Stimulated activated CD8-positive, alpha-beta memory T cell treated with anti-CD3 and anti-CD28 coated beads, Interleukin-15, amount 100 ng/mL, for 4 hours (primary cell): Measurements from ENCODE around the gene AKAP8L.

Source experiments
- DNase-seq, 2 donors: peaks; one replicate each; pipeline ENCODE4 v3.0.0-alpha.2; 2020; ENCODE audit warnings: low read depth in 2 of 2

The AKAP8L gene, protein sequence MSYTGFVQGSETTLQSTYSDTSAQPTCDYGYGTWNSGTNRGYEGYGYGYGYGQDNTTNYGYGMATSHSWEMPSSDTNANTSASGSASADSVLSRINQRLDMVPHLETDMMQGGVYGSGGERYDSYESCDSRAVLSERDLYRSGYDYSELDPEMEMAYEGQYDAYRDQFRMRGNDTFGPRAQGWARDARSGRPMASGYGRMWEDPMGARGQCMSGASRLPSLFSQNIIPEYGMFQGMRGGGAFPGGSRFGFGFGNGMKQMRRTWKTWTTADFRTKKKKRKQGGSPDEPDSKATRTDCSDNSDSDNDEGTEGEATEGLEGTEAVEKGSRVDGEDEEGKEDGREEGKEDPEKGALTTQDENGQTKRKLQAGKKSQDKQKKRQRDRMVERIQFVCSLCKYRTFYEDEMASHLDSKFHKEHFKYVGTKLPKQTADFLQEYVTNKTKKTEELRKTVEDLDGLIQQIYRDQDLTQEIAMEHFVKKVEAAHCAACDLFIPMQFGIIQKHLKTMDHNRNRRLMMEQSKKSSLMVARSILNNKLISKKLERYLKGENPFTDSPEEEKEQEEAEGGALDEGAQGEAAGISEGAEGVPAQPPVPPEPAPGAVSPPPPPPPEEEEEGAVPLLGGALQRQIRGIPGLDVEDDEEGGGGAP

DNA sequence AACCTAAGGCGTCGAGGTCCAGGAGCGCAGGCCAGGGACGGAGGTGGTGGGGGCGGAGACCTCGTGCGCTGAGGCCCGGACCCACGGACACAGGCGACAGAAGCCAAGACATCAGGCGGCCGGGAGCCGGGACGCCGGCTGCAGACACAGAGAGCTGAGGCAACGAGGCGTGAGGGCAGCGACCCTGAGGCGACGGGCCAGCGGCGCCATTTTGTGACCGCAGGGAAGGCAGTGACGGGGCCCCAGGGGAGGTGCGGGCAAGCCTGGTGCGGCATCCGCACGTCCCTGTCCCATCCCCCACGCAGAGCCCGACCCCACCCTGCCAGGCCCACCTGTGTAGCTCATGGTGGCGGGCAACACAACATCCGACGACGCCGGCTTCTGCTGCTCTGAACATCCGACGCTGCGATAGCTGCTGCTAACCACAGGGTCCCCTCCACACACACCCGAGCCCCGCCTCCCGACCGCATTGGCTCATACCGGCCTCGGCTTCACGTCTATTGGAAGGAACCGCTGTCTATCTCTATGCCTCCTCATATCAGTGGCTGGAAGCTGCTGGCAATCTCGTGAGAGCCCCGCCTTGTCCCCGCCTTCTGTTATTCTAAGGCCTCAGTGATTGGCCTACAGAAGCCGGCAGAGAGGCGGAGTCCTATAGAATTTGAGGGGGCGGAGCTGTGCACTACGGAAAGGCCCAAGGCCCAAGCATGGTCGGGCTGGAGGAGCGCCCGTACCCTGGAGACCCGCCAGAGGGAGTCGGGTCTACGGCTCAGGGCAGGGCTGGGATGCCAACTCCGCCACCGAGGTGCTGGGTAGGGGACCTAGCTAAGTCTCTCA lies at the start of gene AKAP8L:
Gene AKAP8L (minus strand): TSS at position 410 of the 834 bp plus-strand sequence. CDS start 65 bp downstream, at position 345.
- DNase-seq, result peak; percentile 94 to 99

DNA sequence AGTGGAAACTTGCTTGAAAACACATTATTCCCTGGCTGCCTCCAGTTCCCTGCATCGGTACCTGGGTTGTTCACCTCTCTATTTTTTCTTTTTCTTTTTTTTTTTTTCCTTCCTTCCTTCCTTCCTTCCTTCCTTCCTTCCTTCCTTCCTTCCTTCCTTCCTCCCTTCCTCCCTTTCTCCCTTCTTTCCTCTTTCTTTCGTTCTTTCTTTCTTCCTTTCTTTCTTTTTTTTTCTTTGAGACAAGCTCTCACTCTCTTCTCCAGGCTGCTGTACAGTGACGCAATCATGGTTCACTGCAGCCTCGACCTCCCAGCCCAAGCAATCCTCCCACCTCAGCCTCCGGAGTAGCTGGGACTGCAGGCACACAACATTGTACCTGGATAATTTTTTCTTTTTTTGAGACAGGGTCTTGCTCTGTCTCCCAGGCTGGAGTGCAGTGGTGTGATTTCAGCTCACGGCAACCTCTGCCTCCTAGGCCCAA lies 49.0 kb upstream of the AKAP8L start:
- DNase-seq, result no peak

GRCh38 chr19:15466851-15467733 lies 48.3 kb upstream of the AKAP8L start:
- peak in 1 of 2 donors; percentile 53 for DNase-seq

- DNase-seq, result peak; percentile 43 to 44
Measured at GRCh38 chr19:15464394-15465385, 45.9 kb upstream of the AKAP8L start, which contains the start of gene RASAL3. TSS of gene RASAL3 (minus strand) at chr19:15464544. CDS start at chr19:15464358, 186 bp downstream.

DNA sequence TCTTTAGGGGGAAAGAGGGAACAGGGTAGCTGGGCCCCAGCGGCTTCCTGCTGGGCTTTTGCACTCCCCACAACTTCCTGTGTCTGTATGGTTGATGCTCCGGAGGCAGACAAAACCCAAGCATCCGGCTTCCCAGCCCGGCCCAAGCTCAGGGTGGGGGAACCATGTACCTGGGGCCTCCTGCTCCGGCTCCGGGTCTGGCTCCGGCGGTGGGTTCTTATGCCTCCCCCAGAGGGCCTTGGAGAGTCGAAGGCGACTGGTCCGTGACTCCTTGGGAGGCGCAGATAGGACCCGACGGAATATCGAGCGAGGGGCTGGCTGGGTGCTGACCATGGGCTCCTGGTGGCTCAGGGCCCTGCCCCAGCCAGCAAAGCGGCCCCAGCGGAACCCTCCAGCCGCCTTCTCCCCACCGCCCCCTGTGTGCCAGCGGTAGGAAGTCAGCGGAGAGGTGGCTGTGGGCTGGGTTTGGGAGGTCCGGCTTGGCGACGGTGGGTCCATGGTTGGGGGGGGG lies 45.1 kb upstream of the AKAP8L start:
- peak; percentile 52 to 61 for DNase-seq

DNA sequence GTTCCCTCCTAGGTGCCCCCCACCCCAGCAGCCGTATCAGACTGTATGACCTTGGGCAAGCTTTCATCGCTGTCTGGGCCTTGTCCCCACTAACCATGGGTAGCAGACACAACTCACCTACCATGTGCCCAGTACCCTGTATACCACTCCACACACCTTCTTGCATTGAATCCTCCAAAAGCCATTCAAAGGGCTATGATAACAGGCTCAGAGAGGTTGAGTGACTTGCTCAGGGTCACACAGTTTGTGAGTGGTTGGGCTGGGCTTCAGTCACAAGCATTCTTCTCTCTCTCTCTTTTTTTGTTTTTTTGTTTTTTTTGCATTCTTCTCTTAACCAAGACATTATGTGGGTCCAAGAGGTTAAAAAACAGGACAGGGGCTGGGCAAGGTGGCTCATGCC lies 42.9 kb upstream of the AKAP8L start:
- DNase-seq, result no peak

DNA sequence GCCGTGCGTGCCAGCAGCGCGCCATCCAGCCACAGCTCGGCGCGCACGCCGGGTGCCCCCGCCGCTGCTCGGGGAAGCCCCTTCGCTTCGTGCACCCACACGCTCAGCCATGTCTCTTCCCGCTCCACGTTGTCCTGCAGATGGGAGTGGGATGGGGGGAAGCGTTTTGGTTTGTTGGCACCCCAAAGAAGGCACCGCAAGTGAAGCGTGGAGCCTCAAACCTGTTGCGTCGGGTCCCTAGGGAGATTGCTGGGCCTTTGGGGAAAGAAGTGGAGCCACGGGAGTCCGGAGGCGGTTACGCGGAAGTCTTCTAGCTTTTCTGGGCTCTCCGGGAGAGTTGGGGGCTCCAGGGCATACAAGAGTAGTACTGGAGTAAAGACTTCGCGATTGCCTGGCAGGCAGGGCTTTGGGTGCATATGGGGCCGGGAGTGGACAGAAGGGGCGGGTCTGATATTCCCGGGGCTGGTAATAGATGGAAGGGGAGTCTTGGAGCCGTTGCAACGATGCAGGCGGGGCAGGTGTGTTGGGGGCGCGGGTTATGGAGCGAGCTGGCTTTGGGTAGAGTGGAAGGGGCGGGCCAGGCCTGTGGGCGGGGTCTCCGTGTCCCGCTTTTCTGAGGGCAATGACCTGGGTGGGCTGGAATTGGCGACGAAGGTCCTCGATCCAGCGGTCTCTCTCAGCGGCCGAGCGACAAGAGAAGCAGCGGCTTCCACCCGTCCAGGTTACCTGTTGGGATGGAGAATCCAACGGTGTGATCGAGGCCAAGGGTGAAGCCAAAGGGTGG lies 39.1 kb upstream of the AKAP8L start:
- DNase-seq, result no peak

DNA sequence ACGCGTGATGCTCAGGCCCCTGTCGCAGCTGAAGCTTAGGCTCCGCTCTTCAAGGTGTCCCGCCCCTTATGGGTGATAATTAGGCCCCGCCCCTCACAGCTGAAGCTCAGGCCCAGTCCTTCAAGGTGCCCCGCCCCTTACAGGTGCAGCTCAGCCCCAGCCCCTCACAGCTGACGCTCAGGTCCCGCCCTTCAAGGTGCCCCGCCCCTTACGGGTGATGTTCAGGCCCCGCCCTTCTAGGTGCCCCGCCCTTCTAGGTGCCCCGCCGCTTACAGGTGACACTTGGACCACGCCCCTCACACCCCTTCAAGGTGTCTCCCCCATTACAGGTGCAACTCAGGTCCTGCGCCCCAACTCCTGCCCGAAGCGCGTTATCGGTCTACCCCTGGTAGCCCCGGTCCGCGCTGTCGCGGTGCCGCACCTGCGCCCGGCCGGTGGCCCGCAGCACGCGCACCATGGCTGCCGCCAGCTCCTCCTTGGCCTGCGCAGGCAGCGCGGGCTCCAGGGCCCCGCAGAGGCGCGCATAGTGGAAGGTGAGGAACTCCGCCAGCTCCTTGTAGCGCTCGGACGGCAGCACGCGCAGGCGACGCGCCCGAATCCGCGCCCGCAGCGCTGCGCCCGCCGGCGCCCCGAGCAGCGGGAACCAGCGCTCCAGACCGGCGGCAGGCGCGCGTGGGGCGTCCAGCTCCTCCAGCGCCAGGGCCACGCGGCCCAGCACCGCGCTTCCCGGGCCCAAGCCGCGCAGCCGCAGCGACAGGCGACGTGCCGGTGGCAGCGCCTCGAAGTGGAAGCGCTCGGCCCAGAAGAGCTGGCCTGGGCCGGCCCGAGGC lies 38.3 kb upstream of the AKAP8L start:
- DNase-seq, result no peak

- DNase-seq, result no peak
Measured at GRCh38 chr19:15456441-15456840, 37.7 kb upstream of the AKAP8L start.

- no peak for DNase-seq
Measured at GRCh38 chr19:15455996-15456395, 37.2 kb upstream of the AKAP8L start.

GRCh38 chr19:15453906-15454860 lies 35.4 kb upstream of the AKAP8L start:
- DNase-seq, result no peak

DNA sequence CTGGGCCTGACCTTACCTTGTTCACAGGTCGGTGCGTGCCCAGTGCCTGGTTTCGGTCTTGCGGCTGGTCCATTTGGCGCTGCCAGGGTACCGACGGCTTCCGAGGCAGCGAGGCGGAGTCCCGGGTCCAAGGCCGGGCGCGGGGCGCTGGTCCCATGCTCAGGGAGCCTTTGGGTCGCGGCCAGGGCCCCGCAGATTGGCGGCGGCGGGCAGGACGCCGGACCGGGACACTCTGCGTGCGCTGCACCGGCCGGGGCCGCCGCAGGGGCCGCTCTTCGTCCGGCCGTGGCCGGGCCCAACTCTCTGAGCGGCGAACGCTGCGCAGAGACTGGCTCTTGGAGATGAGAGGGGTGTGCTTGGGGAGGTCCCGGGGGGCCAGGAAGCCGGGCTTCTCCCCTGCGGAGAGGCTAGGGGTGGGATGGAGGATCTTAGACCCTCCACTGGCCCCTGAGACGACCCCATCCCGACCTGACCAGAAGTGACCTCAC lies 34.3 kb upstream of the AKAP8L start:
- no peak for DNase-seq

DNA sequence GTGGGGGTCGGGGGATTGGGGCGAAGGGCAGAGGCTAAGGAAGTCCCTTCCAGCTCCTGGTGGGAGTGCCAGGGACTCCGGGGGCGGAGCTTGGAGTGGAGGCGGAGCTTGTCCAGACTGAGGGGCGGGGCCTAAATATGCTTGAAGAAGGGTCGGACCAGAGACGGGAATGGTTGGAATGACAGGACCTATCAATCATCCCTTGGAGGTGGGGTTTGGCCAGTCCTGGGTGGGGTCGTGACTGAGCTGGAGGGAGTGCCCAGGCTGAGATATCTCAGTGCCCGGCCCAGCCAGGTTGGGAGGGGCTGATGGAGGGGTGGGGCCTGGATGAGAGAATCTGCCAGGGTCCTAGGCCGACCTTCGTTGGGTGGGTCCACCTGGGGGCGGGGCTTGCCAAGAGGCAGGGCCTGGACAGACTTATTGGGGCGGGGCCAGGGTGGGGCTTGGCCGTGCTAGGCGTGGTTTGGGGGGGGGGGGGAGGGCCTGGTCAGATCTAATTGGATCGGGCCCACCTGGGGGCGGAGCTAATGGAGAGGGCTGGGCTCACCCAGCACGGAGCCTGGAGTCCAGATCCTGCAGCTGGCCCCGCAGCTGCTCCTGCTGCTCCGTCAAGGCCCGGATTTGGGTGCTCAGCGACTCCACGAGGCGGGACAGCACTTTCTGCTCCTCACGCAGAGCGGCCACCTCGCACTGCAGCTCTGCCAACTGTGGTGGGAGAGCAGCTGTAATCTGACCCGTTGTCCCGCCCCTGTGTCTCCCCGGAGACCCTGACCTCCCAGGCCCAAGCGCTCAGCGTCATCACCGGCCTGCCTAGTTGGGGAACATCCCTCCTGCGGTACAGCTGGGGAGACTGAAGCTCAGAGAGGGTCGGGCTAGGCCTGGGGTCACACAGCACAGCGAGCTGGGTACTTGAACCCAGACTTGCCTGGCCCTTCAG lies 33.6 kb upstream of the AKAP8L start:
- no peak for DNase-seq

- DNase-seq, result no peak
Measured at GRCh38 chr19:15450528-15450890, 31.7 kb upstream of the AKAP8L start.
